NCI-H1417 treated with DMSO at 0.1 percent for 48 hours (cell line): ENCODE measurements around the gene CBARP.
A peak's percentile ranks its signal among the peaks of the same experiment; 100 is the strongest.

Source experiments
- DNase-seq: peaks from one replicate; lab custom pipeline; 2025; lab: John Stamatoyannopoulos, UW

CBARP gene

DNA sequence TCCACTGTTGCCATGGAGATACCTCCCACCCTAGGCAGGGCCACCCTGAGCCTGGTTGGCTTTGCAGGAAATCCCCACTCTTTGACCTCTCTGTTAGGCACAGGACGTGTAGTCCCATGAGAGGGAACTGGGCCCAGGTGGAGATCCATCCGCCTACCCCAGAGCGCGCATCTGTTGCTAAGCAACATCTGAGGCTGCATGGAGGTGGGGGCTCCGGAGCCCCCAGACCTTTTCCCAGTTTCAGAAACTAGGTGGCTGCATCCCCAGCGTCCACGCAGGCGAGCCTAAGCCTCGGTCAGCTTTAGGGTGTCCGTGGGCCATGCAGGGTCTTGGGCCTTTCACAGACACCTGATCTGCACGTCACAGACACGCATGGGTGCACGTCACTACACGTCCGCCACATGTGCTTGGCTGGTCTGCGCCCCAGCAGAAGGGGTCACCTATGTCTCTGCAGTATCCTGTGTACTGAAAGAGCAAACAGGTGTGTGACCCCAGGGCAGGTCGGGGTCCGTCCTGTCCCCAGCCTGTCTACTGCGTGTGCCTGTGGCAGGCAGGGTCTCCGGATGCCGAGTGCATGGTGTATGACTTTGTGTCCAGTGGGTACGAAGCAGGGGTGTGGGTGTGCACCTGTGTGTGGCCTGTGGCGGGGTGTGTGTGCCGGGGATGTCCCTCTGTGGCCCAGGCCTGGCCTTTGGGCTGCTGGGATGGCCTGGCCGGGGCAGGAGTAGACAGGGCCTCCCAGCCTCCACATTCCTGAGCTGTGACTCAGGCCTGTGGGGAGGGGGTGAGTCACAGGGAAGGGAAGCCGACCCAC is 27.2 kb upstream of the CBARP start:
- DNase-seq = no peak

DNA sequence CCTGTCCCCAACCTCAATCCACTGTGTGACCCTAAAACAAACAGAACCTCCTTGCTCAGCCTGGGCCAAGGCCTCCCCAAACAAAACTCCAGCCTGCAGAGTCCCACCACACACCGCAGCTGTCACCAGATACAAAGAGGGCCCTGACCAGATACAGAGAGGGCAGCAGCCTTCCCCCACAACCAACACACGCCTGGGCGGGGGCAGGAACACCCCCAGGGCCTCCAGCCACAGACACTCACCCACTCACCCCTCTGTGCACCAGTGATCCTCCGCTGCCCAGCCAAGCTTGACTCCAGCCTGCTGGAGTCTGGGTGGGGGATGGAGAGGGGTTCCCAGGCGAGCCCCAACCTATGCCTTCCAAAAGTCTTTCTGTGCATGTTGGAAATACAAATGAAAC is 25.4 kb upstream of the CBARP start:
- DNase-seq = no peak

DNA sequence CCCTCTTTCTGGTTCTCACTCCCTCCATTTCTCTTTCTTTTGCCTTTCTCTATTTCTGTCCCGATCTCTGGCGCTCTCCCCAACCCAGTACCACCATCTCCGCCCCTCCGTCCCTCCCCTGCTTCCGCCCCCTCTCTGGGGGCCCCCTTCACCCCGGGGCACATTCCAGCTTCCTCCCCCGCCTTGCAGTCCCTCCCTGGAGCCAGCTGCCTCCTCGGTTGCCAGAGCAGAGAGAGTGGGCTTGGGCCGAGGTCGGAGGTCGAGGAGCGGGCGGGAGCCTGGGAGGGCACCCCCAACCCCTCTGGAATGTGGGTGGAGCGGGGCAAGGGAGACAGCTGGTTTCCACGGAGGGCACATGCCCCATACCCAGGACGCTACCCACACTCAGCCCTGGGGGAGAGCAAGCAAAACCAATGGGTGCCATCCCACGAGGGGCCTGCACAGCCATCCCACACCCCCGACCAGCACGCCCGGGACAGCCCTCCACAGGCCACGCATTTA is 24.9 kb upstream of the CBARP start:
- no peak for DNase-seq

DNA sequence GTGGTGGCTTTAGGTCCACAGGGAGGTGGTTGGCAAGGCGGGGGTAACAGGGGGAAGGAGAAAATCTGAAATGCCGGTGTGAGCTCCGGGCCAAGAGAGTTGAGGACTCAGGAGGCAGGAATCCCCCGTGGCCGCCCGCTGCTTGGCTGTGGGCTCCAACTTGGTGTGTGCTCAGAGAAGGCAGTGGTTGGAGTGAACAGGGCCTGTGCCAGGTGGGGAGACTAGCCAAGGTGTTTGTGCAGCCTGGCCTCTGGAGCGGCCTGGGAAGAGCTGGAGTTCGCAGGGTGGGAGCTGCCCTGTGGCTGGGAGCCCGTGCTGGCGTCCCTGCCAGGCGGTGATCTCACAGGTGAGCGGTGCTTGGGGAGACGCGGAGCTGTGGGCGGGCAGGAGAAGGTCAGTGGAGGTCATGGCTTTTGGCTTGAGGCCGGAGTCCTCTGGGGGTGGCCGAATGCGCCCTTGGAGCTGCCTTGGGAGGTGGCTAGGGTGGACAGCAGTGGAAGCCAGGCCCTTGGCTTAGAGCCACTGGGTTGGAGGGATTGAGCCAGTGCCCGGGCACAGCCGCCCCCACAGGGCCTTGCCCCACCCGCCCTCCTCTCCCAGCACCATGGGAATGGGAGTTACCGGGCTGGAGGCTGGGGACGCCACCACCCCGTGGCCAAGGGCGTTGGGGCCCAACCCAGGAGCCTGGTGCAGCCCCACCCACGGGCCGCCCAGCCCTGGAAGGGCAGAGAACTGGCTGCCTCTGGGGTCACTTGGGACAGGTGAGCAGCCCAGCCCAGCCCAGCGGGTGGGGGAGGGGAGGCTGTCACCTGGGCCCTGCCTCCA is 24.2 kb upstream of the CBARP start:
- DNase-seq = no peak

DNA sequence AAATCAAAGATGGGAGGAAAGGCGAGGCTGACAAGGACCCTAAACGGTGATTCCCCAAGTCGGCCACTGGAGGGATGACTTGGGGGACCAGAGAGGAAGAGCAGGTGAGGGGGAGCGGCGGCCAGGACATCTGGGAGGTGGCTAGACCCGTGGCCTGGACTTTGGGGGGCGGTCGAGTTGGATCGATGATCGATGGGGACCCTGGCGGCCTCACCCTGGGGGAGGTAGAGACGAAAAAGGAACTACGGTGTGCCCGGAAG is 23.7 kb upstream of the CBARP start:
- no peak for DNase-seq

DNA sequence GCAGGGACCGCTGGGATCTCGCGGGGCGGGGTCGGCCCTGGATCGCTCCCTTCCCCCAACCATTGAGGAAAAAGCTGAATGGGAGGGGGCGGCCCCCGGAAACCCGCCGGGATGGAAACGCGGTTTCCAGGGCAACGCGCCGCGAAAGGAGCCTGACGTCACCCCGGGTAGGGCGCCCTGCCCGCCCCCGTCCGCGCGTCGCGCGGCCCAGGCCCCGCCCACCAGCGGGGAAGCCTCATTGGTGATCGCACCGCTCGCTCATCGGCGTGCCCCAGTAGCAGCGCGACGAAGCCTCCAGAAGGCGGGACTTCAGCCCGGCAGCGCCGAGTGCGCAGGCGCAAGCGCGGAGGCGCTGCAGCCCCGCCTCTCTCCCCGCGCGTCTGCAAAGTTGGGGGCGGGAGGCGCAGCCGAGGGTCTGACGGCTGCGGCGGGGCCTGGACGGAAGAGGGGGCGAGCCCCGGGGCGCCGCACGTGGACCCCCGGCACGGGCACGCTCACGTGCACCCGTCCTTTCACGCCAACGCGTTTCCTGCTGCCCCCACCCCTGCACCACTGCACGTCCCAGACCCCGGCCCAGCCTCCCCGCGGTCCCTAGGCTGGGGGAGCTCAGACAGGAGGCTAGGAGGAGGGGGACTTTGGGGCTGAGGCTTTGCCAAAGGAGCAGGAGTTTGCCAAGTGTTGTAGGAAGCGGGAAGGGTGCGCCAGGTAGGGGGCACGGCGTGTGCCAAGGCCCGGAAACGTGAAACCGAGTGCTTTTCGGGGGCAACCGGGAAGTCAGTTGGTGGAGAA is 23.1 kb upstream of the CBARP start:
- peak; percentile 74 for DNase-seq

DNA sequence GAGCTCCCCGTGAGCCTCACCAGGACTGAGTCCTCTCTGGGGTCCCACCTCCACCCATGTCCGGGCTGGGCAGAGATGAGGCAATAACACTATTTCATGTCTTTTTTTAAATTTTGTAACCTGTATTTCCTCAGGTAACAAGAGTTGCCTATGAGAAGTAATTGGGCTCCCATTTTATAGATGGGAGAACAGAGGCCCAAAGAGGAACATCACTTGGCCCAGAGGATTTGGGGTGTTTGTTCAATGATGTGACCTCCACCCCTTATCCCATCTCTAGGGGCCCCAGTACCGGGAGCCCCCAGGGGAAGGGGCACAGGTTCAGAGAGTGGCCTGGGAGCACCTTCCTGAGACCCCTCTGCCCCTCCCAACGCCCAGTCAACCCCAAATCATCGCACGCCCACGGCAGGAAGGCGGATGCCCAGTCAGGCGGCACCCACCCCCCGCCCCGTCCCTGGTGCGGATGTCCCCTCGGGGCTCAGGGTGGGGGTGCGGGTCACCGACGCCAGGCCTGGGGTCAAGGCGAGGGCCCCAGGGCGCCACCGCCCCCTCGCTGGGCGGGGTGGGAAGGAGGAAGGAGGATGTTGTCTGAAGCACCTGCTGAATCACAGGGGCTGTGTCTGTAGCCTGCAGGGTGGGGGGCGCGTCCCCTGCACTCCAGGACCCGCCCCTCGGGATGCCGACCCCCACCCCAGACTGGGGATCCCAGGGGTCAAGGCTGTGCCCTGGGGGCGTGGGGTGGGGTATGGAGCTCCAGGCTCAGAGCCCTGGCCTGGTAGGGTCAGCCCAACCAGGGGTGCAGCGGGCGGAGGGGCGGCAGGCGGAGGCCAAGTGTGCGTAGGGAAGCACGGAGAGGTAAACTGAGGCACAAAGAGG is 22.3 kb upstream of the CBARP start:
- no peak for DNase-seq

DNA sequence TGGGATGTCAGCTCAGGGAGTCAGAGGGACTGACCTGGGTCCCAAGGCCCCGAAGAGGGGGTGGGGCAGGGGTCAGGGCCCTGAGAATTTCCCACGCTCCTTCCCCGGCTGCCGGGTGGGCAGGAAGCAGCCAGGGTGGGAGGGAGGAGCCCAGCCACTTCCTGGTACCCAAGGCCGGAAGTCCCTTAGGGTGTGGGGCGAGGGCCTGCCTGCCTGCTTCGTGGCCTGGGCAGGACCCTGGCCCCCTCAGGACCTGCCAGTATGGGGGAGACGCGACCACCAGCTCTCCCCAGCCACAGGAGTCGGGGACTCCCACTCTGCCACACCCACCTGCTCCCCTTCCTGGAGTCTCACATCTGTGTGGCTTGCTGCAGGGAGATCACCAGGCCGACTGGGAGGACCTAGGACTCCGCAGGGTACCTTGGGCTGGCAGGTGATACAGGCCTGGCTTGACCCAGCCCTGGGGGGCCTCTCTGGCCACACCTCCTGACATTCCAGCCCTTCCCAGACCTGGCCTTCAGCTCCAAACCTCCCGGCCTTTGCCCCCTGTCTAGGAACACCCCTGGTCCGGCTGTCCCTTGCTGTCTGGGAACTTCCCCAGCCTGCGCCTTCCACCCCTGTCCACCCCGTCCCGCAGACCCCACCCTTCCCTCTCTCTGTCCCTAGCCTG is 21.5 kb upstream of the CBARP start:
- DNase-seq = no peak

DNA sequence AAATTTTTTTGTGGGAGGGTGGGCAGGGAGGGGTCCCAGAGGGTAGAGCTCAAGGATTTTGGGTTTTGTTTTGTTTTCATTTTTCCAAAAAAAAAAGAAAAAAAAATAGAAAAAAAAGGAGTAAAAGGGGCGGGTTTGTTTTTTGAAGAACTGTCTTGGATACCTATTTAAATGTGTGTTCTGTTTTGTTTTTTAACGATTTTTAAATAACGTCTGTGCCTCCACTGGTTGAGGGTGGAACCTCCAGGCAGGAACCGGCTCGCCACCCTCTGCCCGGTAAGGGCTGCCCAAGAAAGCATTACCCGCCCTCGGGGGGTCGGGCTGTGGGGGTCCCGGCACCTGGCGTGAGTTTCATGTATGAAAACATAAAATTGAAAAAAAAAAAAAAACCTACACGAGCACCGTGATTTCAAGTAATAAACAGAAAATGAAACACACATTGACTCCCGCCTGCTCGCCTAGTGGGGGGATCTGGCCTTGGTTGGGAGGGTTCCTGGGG is 21.0 kb upstream of the CBARP start:
- DNase-seq = no peak

DNA sequence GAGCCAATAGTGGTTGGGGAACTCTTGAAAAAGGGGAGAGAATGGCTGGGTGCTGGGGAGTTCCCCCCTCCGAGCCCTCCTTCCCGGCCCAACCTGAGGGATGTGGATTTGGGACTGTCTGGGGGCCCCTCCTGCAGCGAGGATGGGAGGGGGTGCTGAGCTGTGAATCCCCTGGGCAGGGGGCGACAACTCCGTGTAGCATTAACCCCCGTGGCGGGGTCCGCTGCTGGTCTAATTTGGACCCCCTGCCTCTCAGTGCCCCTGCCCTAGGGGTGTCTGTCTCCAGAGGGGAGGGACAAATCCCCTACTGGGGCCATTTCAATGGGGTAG is 20.3 kb upstream of the CBARP start:
- DNase-seq = no peak

DNA sequence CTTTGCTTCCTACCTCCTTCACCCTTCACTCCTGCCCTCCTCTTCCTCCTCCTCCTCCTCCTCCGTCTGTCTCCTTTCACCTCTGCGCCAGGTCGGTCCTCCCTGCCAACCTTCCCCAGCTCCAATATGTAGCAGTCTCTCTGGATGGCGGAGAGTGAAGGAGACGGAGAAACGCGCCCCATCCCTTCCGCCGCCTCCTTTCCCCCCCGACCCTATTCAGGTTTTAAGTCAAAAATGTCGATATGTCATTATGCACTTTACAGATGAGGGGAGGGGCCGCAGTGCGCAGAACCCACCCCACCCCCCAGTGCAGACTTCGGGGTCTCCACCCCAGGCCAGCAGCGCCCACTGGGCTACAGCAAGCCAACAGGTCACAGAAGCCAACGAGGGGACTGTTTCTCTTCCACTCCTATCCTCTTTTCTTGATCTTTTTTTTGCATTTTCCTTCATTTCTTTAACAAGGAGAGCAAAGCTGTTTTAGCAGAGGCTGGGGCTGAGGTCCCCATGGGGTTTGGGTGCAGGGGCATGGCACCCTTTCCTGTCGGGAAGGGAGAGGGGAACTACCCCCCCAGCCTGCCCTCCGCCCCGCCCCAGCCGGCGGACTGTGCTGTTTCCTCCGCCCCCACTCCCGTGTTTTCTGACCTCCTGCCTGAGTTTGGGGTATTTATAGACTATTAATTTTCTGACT is 19.8 kb upstream of the CBARP start:
- DNase-seq = no peak

DNA sequence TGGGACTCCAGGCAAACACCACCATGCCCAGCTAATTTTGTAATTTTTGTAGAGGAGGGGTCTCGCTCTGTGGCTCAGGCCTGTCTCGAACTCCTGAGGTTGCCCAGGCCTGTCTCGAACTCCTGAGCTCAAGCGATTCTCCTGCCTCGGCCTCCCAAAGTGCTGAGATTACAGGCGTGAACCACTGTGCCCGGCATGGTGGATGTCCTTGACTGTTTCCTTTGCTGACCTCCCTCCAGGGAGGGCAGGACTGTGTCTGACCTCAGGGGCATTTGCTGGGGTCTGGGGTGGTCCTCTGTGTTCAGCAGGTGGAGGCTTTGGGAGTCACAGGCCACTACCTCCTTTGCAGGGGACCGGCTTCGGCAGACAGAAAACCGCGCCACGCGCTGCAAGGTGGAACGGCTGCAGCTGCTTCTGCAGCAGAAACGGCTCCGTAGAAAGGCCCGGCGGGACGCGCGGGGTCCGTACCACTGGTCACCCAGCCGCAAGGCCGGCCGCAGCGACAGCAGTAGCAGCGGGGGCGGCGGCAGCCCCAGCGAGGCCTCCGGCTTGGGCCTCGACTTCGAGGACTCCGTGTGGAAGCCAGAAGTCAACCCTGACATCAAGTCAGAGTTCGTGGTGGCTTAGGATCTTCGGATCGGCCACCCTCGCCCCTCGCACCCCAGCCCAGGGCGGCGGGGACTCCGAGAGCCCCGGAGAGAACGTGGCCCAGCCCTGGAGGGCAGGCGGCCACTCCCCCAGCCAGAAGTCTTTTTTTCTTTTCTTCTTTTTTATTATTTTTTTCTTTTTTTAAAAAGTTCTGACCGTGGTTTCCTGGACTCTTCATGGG is 19.1 kb upstream of the CBARP start:
- DNase-seq = no peak

DNA sequence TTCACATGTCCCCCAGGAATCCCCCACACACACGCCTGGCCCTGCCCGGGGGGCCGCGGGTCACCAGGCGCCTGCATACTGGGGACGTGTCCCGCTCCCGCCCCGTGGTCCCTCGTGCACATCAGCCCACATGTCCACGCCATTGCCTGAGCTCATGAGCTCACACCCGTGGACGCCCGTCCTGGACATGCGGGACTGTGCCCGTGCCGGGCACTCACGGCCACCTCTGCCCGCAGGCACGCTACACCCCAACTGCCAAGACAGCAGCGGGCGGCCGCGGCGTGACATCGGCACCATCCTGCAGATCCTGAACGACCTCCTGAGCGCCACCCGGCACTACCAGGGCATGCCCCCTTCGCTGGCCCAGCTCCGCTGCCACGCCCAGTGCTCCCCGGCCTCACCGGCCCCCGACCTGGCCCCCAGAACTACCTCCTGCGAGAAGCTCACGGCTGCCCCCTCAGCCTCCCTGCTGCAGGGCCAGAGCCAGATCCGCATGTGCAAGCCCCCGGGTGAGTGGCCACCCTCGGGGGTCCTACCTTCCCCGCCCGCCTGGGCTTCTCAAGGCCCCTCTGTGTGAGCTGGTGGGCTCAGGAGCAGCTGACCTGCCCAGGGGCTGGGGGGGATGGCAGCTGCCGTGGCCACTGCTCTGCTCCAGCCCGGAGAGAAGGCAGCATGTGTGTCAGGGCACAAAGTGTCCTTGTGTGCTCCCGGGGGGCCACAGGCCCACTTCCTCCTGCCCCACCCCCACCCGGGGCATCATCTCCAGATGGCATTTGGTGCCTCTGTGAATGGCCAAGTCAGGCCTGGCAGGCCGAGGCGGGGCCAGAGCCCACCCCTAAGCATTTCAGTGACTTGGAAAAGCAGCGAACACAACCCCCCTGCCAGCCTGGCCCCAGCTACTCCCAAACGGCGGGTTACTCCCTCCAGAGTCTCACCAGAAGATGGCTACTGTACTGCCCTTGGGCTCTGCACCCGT is 17.7 kb upstream of the CBARP start:
- no peak for DNase-seq

DNA sequence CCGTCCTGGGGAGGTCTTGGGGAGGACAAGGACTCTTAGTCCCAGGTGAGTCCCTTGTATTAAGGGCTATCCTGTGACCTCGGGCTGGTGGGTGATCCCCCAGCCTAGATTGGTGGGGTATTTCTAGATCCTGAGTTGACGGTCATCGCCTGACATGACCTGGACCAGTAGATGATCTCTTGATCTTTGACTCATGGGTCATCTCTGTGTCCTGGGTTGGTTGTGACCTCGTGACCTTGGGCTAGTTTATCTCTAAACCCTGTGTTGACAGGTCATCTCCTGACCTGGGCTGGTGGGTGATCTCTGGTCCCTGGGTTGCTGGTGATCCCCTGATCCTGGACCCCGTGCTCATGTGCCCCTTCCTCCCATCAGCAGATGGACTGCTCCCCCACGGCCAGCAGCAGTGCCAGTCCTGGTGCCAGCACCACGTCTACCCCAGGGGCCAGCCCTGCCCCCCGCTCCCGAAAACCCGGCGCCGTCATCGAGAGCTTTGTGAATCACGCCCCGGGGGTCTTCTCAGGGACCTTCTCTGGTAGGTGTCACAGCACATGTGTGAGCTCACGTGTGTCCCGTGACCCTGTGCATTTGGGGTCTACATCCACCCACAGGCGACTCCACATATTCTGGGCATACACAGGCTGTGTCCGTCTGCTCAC is 16.9 kb upstream of the CBARP start:
- DNase-seq = no peak

DNA sequence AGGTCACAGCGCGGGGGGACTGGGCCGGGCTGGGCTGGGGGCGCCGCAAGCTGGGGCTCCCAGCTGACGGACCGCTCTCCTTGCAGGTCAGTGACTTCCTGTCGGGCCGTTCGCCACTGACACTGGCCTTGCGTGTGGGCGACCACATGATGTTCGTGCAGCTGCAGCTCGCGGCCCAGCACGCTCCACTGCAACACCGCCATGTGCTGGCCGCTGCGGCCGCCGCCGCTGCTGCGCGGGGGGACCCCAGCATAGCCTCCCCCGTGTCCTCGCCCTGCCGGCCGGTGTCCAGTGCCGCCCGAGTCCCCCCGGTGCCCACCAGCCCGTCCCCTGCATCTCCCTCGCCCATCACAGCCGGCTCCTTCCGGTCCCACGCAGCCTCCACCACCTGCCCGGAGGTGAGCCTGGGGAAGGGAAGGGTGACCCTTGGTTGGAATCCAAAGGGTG is 16.3 kb upstream of the CBARP start:
- no peak for DNase-seq

DNA sequence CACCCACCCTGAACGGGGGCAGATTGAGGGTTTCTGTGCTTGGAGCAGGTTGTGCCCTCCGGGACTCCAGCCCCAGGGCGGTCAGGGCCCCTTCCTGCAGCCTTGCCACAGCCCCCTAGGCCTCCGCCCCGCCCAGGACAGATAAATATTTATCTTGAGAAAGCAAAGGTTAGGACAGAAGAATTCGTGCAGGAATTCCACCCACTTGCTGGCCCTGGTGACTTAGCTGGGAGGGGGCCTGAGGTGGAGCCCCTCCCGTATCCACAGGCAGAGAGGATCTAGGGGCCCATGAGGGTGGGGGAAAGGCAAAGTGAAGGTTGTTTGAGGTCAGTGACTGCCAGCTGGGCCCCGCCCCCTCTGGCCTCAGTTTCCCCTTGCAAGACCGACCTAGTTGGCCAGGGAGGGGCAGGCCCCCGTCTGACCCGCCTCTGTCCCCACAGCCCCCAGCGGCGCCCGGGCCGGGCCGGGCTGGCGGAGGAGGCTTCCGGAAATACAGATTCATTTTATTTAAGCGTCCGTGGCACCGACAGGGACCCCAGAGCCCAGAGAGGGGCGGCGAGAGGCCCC is 15.8 kb upstream of the CBARP start:
- no peak for DNase-seq

DNA sequence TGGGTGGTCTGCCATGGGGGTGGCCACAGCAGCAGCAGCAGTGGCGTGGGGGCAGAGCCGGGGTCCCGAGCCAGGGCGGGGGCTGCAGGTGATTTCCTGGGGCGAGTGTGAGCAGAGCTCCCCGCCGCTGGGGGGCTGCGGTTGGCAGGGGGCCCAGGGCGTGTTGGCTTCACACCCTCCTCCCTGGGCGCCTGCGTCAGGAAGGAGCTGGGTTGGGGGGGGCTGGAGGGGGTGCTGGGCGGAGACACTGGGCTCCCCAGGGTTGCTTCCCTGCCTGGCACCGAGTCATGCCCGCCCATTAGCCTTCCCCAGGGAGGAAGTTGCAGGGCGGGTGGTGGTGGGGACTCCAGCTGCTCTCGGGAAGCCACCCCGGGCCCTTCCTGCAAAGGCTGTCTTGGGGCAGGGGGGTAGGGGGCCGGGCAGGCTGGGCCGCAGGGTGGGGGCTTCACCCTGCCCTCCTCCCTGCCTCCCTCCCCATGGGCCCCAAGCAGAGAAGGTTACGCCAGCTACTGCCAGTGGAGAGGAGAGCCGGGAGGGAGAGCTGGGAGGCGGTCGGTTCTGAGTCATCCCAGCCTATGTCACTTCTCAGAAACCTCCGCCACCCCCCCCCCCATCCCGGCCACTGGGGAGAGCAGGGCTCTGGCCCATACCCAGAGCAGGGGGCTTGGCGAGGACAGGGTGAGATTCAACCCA is 15.2 kb upstream of the CBARP start:
- DNase-seq = peak; percentile 43
